NCI-H82 (cell line): ENCODE results near the gene DDX1.

Experiments
- DNase-seq: peaks from one replicate; lab custom pipeline; 2025; lab: John Stamatoyannopoulos, UW

DDX1 gene

DNA sequence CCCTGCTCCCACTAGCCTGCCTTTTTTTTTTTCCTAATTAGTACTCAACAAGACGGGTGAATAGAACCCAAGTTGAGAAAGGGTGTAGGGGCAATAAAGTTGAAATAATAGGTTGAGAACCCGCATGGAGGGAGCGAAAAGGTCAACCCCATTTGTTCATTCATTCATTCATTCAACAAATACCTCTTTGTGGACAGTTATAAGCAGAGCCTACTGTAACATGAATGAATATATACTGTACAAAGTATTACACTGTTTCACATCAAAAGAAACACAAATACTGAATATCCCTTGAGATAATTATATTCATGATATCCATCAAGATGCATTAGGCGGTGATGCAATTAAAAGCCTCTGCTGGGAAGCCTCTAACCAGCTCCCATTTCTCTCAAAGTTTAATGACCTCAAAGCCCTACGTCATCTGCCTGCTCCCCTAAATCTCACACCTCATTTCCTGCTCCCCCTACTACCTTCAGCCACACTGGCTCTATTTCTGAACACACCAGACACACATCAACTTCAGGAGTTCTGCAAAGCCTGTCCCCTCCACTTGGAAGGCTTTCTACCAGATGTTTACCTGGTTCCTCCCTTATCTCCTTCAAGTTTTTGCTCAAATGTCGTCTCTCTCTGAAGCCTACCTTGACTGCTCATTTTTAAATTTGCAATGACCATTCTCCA is 29.2 kb upstream of the DDX1 start:
- DNase-seq = no peak

DNA sequence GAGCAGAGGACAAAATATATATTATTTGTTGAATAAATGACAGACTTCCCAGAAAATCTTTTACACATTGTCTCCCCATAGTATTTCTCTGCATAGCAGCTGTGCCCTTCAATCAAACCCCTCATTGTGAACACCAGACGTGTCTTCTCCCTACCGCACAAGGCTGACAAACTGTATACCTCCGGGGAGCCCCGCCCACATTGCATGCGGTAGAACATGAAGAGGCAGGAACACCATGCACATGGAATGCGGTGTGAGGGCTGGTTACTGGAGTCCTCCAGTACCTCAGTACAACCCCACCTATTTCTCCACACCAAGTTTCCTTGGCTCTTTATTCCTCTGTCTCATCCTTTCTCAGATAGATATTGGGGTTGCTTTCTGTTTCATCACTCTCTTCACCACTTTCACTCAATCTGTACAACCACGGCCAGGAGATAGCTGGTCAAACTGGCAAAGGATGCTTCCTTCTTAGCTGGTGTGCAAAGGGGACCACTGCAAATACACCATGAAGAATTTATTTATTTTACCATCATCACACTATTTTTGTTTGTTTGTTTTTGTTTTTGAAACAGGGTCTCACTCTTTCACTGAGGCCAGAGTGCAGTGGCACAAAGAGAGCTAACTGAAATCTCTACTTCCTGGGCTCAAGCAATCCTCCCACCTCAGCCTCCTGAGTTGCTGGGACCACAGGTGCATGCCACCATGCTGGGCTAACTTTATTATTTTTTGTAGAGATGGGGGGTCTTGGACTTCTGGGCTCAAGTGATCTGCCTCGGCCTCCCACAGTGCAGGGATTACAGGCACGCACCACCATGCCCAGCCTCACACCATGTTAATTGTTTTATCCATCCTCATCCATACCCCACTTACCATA is 28.2 kb upstream of the DDX1 start:
- no peak for DNase-seq

GRCh38 chr2:15565392-15565791 is 26.3 kb upstream of the DDX1 start:
- DNase-seq = no peak

DNA sequence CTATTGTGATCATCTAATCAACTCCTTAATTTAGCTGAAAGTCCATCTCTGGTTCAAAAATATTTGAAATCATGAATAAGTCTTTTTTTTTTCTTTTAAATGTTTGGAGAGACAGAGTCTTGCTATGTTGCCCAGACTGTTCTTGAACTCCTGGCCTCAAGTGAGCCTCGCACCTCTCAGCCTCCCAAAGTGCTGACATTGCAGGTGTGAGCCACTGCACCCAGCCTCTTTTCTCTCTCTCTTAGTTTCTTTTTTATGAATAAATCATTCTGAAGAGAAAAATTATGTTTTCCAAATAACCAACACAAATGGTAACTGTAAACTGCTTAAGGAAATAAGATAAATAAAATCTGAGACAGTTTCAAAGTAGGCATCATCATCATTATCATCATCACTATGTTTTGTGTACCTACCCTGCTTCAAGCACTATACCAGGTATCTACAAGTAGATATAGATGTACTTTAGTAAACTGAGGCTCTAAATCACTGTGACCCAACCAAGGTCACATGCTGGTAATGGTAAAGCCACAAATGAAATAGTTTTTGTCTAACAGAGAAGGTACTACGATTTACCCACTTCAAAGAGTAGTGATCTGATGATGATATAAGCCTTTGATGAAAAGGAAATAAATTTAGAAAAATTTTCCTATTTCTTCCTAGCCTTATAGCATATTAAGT is 25.5 kb upstream of the DDX1 start:
- DNase-seq = no peak

DNA sequence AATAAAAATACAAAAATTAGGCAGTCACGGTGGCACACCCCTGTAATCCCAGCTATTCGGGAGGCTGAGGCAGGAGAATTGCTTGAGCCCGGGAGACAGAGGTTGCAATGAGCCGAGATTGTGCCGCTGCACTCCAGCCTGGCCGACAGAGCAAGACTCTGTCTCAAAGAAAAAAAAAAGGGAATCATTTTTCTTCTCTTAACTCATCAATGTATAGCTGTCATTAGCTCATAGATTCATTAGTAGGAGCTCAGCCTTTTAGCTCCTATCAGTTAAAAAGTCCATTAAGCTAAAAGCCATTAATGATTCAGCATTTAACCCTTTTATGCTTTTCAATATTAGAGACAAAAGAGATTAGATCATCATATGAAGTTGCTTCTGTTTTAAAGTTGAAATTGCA is 24.8 kb upstream of the DDX1 start:
- DNase-seq = no peak

- DNase-seq = no peak
Measured at GRCh38 chr2:15568874-15569273, 22.8 kb upstream of the DDX1 start.

GRCh38 chr2:15570104-15570503 is 21.6 kb upstream of the DDX1 start:
- DNase-seq = no peak

DNA sequence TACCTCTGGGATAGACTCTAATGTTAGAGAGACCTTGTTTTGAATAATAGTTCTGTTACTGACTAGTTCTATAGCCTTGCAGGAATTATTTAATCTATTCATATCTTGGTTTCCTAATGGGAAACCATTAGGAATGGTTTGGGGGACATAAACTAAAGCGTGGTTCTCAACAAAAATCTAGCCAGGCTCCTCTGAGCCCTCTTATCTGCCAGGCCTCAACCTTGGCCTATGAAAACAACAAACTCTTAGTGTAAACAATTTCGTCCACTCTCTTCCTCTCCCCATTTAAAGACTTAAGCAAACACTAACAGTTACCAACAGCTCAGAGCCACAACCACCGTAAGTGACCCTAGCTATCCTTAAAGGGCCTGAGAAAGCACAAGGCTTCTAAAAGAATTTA is 19.9 kb upstream of the DDX1 start:
- DNase-seq = no peak

DNA sequence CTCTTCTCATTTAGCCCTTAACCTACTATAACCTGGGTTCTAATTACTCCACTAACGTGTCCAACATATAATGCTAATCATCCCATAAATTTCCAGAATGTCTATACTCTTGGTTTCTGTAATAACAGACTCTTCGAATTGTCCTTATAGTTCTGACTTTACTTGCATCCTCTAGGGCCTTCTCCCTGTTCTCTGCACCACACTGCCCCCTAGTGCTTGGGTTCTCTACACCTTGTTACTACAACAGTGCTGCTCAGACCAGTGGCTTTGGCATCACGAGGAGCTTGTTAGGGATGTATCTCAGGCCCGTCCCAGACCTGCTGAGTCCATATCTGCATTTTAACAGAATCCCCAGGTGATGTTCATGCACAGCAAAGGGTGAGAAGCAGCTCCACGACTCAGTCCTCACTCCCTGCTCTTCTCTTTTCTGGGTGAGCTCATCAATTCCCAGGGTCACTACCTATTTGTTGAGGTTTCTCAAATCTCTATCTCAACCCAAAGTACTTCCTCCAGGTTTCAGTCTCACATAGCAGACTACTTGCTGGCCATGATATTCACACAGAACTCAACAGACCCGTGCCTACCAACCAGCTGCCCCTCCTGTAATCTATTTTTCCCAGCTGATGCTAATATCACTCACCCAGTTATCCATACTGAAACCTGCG is 14.5 kb upstream of the DDX1 start:
- DNase-seq = peak; percentile 95

- no peak for DNase-seq
Measured at GRCh38 chr2:15579641-15580040, 12.0 kb upstream of the DDX1 start.

DNA sequence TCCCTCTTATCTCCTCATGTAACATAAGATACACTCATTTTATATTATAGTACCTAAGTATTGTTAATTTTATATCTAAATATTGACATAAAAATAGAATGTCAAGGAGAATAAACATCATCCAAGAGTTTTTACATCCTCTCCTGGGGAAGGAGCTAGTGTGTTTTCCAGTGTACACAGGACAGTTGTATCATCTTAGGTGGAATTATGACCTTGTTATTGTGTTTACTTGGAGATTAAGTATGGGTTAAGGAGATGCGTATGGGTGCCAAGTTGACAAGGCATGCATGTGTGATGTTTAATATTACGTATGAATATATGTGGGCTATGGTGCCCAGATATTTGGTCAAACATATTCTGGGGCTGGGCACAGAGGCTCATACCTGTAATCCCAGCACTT is 11.2 kb upstream of the DDX1 start:
- DNase-seq = no peak

GRCh38 chr2:15582710-15583357 is 8.8 kb upstream of the DDX1 start:
- no peak for DNase-seq

GRCh38 chr2:15583826-15584225 is 7.8 kb upstream of the DDX1 start:
- DNase-seq = no peak

DNA sequence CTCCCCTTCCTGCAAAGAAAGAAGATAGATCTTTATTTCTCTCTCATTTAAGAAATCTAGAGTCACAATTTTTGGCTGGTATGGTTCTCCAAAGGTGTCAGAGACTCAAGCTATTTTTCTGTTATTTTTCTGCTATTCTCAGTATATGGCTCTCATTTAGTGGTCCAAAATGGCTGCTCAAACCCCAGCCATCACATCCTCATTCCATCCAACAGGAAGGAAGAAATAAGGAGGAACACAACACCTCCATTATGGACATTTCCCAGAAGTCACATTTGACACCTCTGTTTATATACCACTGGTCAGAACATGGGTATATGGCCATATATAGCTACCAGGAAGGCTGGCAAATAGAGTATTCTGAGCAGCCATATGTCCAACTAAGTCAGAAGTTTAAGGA is 7.4 kb upstream of the DDX1 start:
- no peak for DNase-seq

DNA sequence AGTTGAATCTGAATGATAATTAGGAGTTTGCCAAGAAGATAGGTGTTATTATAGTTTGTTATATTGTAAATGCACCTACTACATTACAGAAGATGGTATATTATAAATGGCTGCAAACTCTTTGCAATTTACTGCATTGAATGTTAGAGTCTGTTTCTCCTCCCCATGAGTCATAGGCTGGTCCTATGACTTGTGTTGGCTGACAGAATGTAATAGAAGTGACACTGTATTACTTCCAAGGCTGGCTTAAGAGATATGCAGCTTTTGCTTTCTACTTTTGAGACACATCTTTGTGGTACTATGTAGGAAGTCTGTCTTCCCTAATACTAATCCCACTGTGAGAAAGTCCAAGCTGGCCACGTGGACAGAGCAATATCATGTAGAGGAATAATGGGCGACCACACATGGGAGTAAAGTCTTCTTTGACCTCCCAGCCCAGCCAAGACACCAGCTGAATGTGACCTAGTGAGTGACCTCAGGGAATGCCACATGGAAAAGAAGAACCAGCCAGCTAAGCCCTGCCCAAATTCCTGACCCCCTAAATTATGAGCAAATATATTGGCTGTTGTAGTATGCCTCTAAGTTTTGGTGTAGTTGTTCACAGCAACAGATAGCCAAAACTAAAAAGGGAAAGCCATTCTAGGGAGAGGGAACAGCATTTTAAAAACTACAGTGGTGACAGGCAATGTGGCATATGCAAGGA is 6.8 kb upstream of the DDX1 start:
- no peak for DNase-seq

DNA sequence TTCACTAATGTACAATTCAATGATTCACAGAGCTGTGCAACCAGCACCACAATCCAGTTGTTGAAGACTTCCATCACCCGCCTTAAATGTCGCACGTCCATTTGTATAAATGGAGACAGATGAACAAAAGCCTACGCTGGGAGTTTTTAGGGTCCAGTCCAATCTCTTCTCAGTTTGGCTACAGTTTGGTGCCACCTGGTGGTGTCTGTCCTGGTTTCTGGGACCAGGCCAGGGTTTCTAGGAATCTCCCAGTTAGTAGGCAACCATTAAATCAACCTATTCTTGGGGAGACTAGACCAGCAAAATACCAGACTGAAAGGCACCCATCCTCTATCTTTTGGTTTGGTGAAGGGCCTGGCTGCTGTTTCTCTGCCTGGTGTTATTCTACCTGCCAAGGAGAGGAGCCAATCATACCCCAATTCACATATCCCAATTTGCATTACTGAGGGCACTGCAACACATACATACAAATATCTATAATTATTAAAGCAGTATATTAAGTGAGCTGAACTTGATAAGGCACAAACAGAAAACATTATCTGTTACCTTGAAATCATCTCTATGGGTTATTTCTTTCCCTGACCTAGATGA is 3.2 kb upstream of the DDX1 start:
- DNase-seq = peak; percentile 87

- no peak for DNase-seq
Measured at GRCh38 chr2:15591373-15591691, 336 bp upstream of the DDX1 start.

- no peak for DNase-seq
Measured at GRCh38 chr2:15593327-15593705, 1.6 kb downstream of the DDX1 start.

GRCh38 chr2:15594291-15595256 is 2.9 kb downstream of the DDX1 start:
- DNase-seq = no peak

DNA sequence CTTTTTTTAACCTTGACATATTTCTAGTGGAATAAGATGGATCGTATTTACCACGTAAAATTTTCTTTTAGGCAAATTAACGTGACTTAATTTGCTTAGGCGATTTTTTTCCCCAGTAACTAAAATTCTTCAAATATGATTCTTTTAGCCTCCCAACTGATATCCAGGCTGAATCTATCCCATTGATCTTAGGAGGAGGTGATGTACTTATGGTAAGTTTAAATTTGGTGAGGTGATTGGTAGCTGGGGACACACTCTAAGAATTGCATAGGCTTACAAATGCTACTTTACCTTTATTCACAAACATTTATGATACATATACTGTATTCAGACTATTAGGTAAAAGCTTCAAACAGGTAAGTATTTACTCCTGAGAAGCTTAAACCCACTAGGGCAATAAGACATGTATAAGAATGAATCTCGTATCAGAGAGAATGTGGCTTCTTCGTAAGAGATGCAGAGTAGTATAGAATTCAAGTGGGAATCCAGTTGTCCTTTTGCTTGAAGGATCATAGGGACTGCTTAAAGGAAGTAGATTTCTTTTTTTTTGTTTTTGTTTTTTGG is 3.8 kb downstream of the DDX1 start:
- no peak for DNase-seq
